Smooth muscle cell of the pulmonary artery (primary cell): ENCODE data around the gene SLC25A31. TPM values are rescaled to one million over a fixed set of nuclear protein-coding genes. Genes with fewer than 3 reads are reported as not detected.

Experiments
- total RNA-seq: library from RNA; depleted of rRNA; stranded (reverse); fragments of >200 nt; gene quantifications from 2 replicates; pipeline ENCODE4 v1.2.3, GENCODE V29; 2014

The SLC25A31 gene
- total RNA-seq, result not detected in 2 replicates

DNA sequence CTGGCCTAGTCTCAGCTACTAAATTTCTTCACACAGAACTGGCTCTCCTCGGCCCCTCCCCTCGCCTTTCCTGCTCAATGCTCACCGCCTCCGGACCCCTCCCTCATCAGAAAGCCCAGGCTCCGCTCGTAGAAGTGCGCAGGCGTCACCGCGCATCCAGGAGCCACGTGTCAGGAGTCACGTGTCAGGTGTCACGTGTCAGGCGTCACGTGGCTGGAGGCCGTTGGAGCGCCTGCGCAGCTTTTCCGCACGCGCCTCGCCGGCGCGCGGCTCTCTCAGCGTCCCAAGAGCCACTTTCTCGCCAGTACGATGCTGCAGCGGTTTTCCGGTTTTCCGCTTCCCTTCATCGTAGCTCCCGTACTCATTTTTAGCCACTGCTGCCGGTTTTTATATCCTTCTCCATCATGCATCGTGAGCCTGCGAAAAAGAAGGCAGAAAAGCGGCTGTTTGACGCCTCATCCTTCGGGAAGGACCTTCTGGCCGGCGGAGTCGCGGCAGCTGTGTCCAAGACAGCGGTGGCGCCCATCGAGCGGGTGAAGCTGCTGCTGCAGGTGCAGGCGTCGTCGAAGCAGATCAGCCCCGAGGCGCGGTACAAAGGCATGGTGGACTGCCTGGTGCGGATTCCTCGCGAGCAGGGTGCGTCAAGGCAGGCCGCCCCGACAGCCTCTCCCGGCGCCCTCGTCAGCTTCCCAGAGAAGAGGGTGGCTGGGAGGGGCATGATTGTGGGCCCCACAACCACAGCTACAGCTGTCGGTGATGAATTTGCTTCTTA lies at the start of gene SLC25A31:
Gene SLC25A31, plus strand, starts transcription at position 259 of the 772 bp plus-strand sequence. Its CDS starts 146 bp downstream, at position 405.

DNA sequence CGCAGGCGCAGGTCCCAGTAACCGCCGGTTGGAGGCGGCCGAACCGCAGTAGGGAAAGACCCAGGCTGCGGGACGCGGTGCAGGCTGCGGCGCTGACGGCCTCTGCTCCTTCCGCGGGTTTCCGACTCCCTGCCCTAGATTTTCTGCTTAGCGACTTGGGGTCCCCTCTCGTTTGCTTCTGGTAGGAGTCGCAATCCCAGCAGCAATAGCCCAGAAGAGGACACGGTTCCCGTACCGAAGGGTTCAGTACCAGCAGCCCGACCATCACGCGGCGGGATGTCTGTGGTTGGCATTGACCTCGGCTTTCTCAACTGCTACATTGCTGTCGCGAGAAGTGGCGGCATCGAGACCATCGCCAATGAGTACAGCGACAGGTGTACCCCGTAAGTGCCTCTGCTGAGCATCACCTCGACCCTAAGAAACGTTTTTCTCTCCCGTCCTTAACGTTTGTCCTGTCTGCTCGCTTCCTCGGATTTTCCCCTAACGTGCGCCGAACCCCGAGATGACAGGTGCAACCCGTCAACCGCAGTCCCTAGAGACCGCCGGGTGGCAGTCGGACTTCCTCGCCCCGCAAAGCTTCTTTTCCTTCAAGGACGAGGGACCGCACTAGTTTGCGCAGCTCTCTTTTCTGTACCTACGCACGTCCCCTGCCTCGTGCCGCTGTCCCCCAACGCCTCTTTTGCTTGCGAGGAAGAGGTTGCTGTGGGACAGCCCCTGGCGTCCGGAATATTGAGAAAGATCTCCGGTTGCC lies 52.2 kb downstream of the SLC25A31 start, which contains the start of gene HSPA4L:
Gene HSPA4L, plus strand, starts transcription at position 48 of the 751 bp plus-strand sequence. Its CDS starts 229 bp downstream, at position 277.

Other genes starting within 250 kb of the SLC25A31 start
- gene INTU, start 97.4 kb upstream of the SLC25A31 start, total RNA-seq, result 7.3 and 7.4 TPM in 2 replicates
- 11.3 and 17.0 TPM in 2 replicates for gene HSPA4L, start 51.9 kb downstream of the SLC25A31 start, total RNA-seq
- gene PLK4, start 150.5 kb downstream of the SLC25A31 start, total RNA-seq, result 2.4 and 4.4 TPM in 2 replicates
- 13.7 and 16.4 TPM in 2 replicates for gene MFSD8, start 234.8 kb downstream of the SLC25A31 start, total RNA-seq
- 5.6 and 6.7 TPM in 2 replicates for gene ABHD18, start 235.0 kb downstream of the SLC25A31 start, total RNA-seq